Thyroid gland (tissue), 4 donors: ENCODE data around the gene DENND5B. TPM values are rescaled to one million over a fixed set of nuclear protein-coding genes. Genes with fewer than 3 reads are reported as not detected.

Source experiments
- DNase-seq, 2 donors: peaks; one replicate each; pipeline ENCODE4 v3.0.0-alpha.2; 2019
- H3K27ac ChIP-seq, 3 donors: fragments of 200-600 bp; sonication (generic); 1 replicate in 2 of 3; 2 replicates in 1 of 3; pipeline ENCODE4 v1.5.1; 2016 to 2019; ENCODE audit warnings: mild to moderate bottlenecking in 1 of 3, moderate library complexity in 1 of 3
- H3K27me3 ChIP-seq: fragments of 200-600 bp; sonication (generic); one replicate; pipeline ENCODE4 v1.5.1; 2019
- H3K36me3 ChIP-seq, 2 donors: fragments of 200-600 bp; sonication (generic); one replicate each; pipeline ENCODE4 v1.5.1; 2016 to 2019
- H3K4me1 ChIP-seq, 2 donors: fragments of 200-600 bp; sonication (generic); one replicate each; pipeline ENCODE4 v1.5.1; 2017 to 2019
- H3K4me3 ChIP-seq, 3 donors: fragments of 200-600 bp; sonication (generic); replicated peaks in 1 of 3; 1 replicate in 2 of 3; 2 replicates in 1 of 3; pipeline ENCODE4 v1.5.1; 2016; ENCODE audit warnings: mild to moderate bottlenecking in 1 of 3
- H3K9me3 ChIP-seq: fragments of 200-600 bp; sonication (generic); one replicate; pipeline ENCODE4 v1.5.1; 2017
- CTCF ChIP-seq, 6 experiments: fragments of 200-600 bp in 3 of 6; fragments of 450-650 bp in 3 of 6; sonication (generic) in 3 of 6; IDR thresholded peaks; one replicate each; pipeline ENCODE4 v1.5.1; 2016 to 2019; ENCODE audit warnings: antibody characterized with exemption in 6 of 6, mild to moderate bottlenecking in 2 of 6, inconsistent platforms in 1 of 6, moderate library complexity in 1 of 6
- POLR2A ChIP-seq, 2 donors: fragments of 450-650 bp; IDR thresholded peaks; one replicate each; pipeline ENCODE4 v1.6.1; 2017; ENCODE audit warnings: antibody characterized with exemption in 2 of 2, mild to moderate bottlenecking in 2 of 2, moderate library complexity in 1 of 2
- WGBS, 2 donors: methylation state at CpG; one replicate each; pipeline ENCODE4 v1.1.5; 2017; 5-methylcytosine and 5-hydroxymethylcytosine counted together
- intact Hi-C: fragments of 100-400 bp; cut with DNase I; formaldehyde crosslinking; loops from one replicate; pipeline ENCODE4 v1.15.1; 2023
- total RNA-seq, 4 donors: library from RNA; depleted of rRNA; stranded (reverse); fragments of >200 nt; gene quantifications; one replicate each; pipeline ENCODE4 v1.2.3, GENCODE V29; 2016

Gene DENND5B
- total RNA-seq, 4 donors from 2014 or later: 13.3 to 17.7 (median 16.2) TPM

GRCh38 chr12:31481415-31481814 lies 109.5 kb downstream of the DENND5B start:
- no peak for DNase-seq
- no peaks in the 10 kb centered on the region for H3K4me1 ChIP-seq
- 60 to 61% methylated on average over 3 of the region's 3 CpGs for WGBS, 2 donors
- H3K4me3 ChIP-seq: no peak overlapping the region
- H3K36me3 ChIP-seq: peaks cover 0 to 6% of the 10 kb centered on the region in 2 donors
- TF ChIP-seq CTCF (IDR thresholded peaks at IDR 0.05) (no peak), POLR2A (IDR thresholded peaks at IDR 0.05) (no peak)
- no peak overlapping the region for H3K27ac ChIP-seq
- no peaks in the 10 kb centered on the region for H3K9me3 ChIP-seq
- intact Hi-C loops: no loop called here
- no peaks in the 10 kb centered on the region for H3K27me3 ChIP-seq

GRCh38 chr12:31479516-31480210 lies 111.3 kb downstream of the DENND5B start:
- Histone ChIP-seq H3K36me3 (peaks cover 0 to 6% of the 10 kb centered on the region in 2 donors), H3K4me3 (no peak overlapping the region), H3K9me3 (no peaks in the 10 kb centered on the region), H3K4me1 (no peaks in the 10 kb centered on the region), H3K27me3 (no peaks in the 10 kb centered on the region), H3K27ac (no peak overlapping the region)
- WGBS, 2 donors: 84 to 94% methylated on average over 5 of the region's 5 CpGs
- TF ChIP-seq CTCF (IDR thresholded peaks at IDR 0.05) (no peak), POLR2A (IDR thresholded peaks at IDR 0.05) (no peak)
- DNase-seq: no peak
- intact Hi-C loops: no loop called here

GRCh38 chr12:31478898-31479297 lies 112.0 kb downstream of the DENND5B start:
- intact Hi-C loops: no loop called here
- H3K27me3 ChIP-seq: no peaks in the 10 kb centered on the region
- H3K4me3 ChIP-seq: no peak overlapping the region
- DNase-seq: no peak
- WGBS, 2 donors: 73 to 78% methylated on average over 3 of the region's 3 CpGs
- peaks cover 0 to 6% of the 10 kb centered on the region in 2 donors for H3K36me3 ChIP-seq
- H3K4me1 ChIP-seq: no peaks in the 10 kb centered on the region
- TF ChIP-seq POLR2A (IDR thresholded peaks at IDR 0.05): no peak
- TF ChIP-seq CTCF (IDR thresholded peaks at IDR 0.05): no peak
- H3K9me3 ChIP-seq: no peaks in the 10 kb centered on the region
- H3K27ac ChIP-seq: no peak overlapping the region

- 87 to 93% methylated on average over 5 of the region's 5 CpGs for WGBS, 2 donors
- TF ChIP-seq POLR2A (IDR thresholded peaks at IDR 0.05) (no peak), CTCF (IDR thresholded peaks at IDR 0.05) (no peak)
- no peak overlapping the region for H3K27ac ChIP-seq
- H3K36me3 ChIP-seq: peaks cover 0 to 6% of the 10 kb centered on the region in 2 donors
- no peaks in the 10 kb centered on the region for H3K9me3 ChIP-seq
- DNase-seq: no peak
- H3K27me3 ChIP-seq: no peaks in the 10 kb centered on the region
- no peaks in the 10 kb centered on the region for H3K4me1 ChIP-seq
- no peak overlapping the region for H3K4me3 ChIP-seq
- intact Hi-C loops: no loop called here
Observed at GRCh38 chr12:31478425-31478824, 112.5 kb downstream of the DENND5B start.

GRCh38 chr12:31477687-31478086 lies 113.2 kb downstream of the DENND5B start:
- H3K27ac ChIP-seq: no peak overlapping the region
- H3K9me3 ChIP-seq: no peaks in the 10 kb centered on the region
- no peak overlapping the region for H3K4me3 ChIP-seq
- no peaks in the 10 kb centered on the region for H3K4me1 ChIP-seq
- H3K27me3 ChIP-seq: no peaks in the 10 kb centered on the region
- intact Hi-C loops: no loop called here
- peaks cover 0 to 6% of the 10 kb centered on the region in 2 donors for H3K36me3 ChIP-seq
- DNase-seq: no peak
- no peak for TF ChIP-seq POLR2A (IDR thresholded peaks at IDR 0.05)
- no peak for TF ChIP-seq CTCF (IDR thresholded peaks at IDR 0.05)
